K562 (cell line): ENCODE results near the gene ANK3. TPM values are rescaled to one million over a fixed set of nuclear protein-coding genes. Genes with fewer than 3 reads are reported as not detected.

ENCODE experiments used
- HNRNPL ChIP-seq: fragments of 200-400 bp; formaldehyde crosslinking; IDR thresholded peaks from 2 replicates; pipeline ENCODE4 v1.6.1; 2017; ENCODE audit warnings: low read depth, mild to moderate bottlenecking, low read length
- RBM22 ChIP-seq: fragments of 200-400 bp; formaldehyde crosslinking; IDR thresholded peaks from 2 replicates; pipeline ENCODE4 v1.6.1; 2018; ENCODE audit warnings: low read length, low read depth; ENCODE audit not compliant: poor library complexity, severe bottlenecking
- polyA plus RNA-seq, 8 experiments: library from polyadenylated mRNA; depleted of rRNA in 4 of 8; stranded (reverse) in 5 of 8; unstranded in 3 of 8; fragments of >200 nt; fragmentation: Nextera tagmentation in 2 of 8; fragmentation: Illumina TruSeq in 1 of 8; extraction: Ambion mirVana in 2 of 8; extraction: Trizol in 1 of 8; gene quantifications; 2 replicates each; pipeline versions ENCODE4 v1.2.1 to v1.2.3, GENCODE V29; 2011 to 2014; ENCODE audit warnings: inconsistent platforms in 1 of 8, missing spikeins in 1 of 8
- total RNA-seq, 7 experiments: library from RNA; depleted of rRNA in 6 of 7; stranded (reverse); fragments of >200 nt in 6 of 7; fragmentation: Illumina TruSeq in 2 of 7; extraction: Trizol in 2 of 7; gene quantifications; 2 replicates each; pipeline versions ENCODE4 v1.2.1 to v1.2.3, GENCODE V29; 2011 to 2021; ENCODE audit warnings: low replicate concordance in 1 of 7
- TF ChIP-seq, protein P1 (sequence below): fragments of 450-650 bp; IDR thresholded peaks from 2 replicates; pipeline ENCODE4 v1.6.1; 2016; ENCODE audit warnings: mild to moderate bottlenecking, moderate library complexity
- TF ChIP-seq, protein P2 (sequence below), 3 experiments: fragments of 200-800 bp in 1 of 3; sonication (Bioruptor generic) in 1 of 3; sonication (generic) in 1 of 3; formaldehyde crosslinking in 1 of 3; IDR thresholded peaks; 2 replicates each; pipeline versions ENCODE4 v1.6.1 to v1.8.0; 2016 to 2022; ENCODE audit warnings: mild to moderate bottlenecking in 2 of 3, missing compliant biosample characterization in 2 of 3, missing genetic modification characterization in 2 of 3, missing genetic modification reagents in 1 of 3

ANK3 gene
- total and polyA plus RNA-seq, 9 of the 15 experiments (the other 6 are each of a cell fraction or from before 2014, with no cell fraction given) = 10.0 to 32.3 (median 17.9) TPM

DNA sequence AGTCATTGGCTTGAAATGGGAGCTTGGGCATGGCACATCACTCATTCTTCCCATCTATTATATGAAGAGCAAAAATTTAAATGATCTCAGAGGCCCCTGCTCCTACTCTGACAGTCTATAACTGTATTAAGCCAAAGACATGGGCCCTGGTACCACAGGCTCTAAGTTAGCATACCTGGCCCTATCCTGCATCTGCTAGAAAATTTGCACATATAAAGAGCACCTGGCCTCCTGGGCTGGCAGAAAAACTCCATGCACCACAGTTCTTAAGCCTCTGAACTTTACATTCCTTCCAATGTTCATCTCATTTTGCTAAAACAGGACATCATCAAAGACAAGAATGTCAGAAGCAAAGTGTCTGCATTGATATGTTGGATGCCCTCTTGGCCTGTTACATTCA lies 29.6 kb upstream of the ANK3 start (continued):
- TF ChIP-seq, protein P1, sequence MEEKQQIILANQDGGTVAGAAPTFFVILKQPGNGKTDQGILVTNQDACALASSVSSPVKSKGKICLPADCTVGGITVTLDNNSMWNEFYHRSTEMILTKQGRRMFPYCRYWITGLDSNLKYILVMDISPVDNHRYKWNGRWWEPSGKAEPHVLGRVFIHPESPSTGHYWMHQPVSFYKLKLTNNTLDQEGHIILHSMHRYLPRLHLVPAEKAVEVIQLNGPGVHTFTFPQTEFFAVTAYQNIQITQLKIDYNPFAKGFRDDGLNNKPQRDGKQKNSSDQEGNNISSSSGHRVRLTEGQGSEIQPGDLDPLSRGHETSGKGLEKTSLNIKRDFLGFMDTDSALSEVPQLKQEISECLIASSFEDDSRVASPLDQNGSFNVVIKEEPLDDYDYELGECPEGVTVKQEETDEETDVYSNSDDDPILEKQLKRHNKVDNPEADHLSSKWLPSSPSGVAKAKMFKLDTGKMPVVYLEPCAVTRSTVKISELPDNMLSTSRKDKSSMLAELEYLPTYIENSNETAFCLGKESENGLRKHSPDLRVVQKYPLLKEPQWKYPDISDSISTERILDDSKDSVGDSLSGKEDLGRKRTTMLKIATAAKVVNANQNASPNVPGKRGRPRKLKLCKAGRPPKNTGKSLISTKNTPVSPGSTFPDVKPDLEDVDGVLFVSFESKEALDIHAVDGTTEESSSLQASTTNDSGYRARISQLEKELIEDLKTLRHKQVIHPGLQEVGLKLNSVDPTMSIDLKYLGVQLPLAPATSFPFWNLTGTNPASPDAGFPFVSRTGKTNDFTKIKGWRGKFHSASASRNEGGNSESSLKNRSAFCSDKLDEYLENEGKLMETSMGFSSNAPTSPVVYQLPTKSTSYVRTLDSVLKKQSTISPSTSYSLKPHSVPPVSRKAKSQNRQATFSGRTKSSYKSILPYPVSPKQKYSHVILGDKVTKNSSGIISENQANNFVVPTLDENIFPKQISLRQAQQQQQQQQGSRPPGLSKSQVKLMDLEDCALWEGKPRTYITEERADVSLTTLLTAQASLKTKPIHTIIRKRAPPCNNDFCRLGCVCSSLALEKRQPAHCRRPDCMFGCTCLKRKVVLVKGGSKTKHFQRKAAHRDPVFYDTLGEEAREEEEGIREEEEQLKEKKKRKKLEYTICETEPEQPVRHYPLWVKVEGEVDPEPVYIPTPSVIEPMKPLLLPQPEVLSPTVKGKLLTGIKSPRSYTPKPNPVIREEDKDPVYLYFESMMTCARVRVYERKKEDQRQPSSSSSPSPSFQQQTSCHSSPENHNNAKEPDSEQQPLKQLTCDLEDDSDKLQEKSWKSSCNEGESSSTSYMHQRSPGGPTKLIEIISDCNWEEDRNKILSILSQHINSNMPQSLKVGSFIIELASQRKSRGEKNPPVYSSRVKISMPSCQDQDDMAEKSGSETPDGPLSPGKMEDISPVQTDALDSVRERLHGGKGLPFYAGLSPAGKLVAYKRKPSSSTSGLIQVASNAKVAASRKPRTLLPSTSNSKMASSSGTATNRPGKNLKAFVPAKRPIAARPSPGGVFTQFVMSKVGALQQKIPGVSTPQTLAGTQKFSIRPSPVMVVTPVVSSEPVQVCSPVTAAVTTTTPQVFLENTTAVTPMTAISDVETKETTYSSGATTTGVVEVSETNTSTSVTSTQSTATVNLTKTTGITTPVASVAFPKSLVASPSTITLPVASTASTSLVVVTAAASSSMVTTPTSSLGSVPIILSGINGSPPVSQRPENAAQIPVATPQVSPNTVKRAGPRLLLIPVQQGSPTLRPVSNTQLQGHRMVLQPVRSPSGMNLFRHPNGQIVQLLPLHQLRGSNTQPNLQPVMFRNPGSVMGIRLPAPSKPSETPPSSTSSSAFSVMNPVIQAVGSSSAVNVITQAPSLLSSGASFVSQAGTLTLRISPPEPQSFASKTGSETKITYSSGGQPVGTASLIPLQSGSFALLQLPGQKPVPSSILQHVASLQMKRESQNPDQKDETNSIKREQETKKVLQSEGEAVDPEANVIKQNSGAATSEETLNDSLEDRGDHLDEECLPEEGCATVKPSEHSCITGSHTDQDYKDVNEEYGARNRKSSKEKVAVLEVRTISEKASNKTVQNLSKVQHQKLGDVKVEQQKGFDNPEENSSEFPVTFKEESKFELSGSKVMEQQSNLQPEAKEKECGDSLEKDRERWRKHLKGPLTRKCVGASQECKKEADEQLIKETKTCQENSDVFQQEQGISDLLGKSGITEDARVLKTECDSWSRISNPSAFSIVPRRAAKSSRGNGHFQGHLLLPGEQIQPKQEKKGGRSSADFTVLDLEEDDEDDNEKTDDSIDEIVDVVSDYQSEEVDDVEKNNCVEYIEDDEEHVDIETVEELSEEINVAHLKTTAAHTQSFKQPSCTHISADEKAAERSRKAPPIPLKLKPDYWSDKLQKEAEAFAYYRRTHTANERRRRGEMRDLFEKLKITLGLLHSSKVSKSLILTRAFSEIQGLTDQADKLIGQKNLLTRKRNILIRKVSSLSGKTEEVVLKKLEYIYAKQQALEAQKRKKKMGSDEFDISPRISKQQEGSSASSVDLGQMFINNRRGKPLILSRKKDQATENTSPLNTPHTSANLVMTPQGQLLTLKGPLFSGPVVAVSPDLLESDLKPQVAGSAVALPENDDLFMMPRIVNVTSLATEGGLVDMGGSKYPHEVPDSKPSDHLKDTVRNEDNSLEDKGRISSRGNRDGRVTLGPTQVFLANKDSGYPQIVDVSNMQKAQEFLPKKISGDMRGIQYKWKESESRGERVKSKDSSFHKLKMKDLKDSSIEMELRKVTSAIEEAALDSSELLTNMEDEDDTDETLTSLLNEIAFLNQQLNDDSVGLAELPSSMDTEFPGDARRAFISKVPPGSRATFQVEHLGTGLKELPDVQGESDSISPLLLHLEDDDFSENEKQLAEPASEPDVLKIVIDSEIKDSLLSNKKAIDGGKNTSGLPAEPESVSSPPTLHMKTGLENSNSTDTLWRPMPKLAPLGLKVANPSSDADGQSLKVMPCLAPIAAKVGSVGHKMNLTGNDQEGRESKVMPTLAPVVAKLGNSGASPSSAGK = no peak
- TF ChIP-seq RBM22 (no peak), HNRNPL (no peak)
- TF ChIP-seq, protein P2, sequence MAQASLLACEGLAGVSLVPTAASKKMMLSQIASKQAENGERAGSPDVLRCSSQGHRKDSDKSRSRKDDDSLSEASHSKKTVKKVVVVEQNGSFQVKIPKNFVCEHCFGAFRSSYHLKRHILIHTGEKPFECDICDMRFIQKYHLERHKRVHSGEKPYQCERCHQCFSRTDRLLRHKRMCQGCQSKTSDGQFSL (CRISPR knock-in tag; IDR thresholded peaks at IDR 0.05) = no peak
- TF ChIP-seq, protein P2 (tag; IDR thresholded peaks at IDR 0.05) = no peak
- TF ChIP-seq, all 486 proteins: peak for 0
